ENCODE data around the gene CCDC97.
"Not testable (repeated sequence)": the region's sequence is repeated elsewhere in the genome, so short reads cannot be mapped to it uniquely, and the experiment has no call there.

The CCDC97 gene

DNA sequence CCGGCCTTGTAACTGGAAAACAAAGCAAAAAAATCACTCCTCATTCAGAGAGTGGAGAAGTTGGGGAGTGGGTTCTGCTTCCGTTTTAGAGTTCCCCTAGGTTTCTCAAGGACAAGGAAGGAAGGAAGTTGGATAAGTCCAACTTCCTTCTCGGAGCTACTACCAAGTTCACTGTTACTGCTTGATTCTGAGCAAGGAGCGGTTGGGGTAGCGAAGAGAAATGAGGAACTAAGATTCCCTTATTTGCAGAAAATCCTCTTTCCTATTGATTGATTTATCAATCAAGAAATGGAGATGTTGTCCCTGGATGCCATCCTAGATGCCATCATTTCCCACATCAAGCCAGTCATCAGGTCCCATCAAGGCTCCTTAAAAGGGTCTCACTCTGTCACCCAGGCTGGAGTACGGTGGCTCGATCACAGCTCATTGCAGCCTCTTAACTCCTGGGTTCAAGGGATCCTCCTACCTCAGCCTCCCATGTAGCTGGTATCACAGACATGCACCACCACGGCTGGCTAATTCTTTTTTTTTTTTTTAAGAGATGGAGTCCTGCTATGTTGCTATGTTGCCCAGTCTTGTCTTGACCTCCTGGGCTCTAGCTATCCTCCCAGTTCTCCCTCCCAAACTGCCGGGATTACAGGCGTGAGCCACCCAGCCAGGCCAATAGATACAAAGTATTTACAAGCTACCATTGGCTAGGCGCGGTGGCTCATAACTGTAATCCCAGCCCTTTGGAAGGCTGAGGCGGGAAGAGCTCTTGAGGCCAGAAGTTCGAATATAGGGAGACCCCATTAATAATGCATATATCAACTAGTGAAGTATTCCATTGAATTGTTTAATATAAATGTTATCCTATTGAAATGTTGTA, 54.8 kb downstream of the CCDC97 start:
- DNase-seq = no peak

DNA sequence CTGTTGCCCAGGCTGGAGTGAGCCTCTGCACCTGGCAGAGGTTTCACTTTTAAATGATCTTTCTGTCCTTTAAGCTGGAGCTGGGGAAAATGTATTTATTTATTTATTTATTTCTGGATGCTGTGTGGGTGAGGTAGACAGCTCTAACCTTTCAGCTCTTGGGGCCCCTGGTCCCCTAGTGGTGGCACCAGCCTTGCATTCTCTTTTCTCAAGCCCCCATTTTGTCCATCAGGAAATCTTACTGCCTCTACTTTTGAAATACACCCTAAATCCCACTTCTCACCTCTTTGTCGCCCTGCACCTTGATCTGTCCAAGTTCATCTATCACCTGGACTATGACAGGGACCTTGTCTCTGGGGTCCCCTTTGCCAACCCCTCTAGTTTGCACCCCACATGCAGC, 56.1 kb downstream of the CCDC97 start:
- DNase-seq = peak in 1 of 5 experiments; percentile 50

DNA sequence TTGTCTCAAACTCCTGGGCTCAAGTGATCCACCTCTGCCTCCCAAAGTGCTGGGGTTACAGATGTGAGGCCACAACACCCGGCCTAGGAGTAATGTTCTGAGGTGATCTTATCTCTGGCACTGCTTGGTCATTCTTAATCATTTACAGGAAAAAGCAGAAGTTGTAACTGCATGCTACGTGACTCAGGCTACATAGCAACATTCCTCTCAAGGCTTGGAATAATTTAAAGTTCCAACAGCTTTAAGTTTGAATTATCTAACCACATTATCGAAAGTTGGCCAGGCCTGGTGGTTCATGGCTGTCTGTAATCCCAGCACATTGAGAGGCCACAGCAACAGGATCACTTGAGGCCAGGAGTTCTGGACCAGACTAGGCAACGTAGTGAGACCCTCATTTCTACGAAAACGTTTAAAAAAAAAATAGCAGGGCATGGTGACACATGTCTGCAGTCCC, 57.9 kb downstream of the CCDC97 start:
- DNase-seq = no peak

DNA sequence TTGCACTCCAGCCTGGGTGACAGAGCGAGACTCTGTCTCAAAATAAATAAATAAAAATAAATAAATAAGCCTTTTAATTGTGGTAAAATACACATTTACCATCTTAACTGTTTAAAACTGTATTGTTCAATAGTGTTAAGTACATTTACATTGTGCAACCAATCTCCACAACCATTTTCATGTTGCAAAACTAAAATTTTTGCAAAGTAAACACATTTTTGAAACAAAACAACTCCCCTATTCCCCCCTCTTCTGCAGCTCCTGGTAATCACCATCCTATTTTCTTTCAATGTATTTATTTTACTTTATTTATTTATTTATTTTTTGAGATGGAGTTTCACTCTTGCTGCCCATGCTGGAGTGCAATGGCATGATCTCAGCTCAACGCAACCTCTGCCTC, 59.8 kb downstream of the CCDC97 start:
- no peak for DNase-seq

DNA sequence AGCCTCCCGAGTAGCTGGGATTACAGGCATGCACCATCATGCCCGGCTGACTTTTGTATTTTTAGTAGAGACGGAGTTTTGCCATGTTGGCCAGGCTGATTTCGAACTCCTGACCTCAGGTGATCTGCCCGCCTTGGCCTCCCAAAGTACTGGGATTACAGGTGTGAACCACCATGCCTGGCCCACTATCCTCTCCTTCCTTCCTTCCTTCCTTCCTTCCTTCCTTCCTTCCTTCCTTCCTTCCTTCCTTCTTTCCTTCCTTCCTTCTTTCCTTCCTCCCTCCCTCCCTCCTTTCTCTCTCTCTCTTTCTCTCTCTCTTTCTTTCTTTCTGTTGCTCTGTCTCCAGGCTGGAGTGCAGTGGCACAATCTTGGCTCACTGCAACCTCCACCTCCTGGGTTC, 61.1 kb downstream of the CCDC97 start:
- not testable (repeated sequence) for DNase-seq

DNA sequence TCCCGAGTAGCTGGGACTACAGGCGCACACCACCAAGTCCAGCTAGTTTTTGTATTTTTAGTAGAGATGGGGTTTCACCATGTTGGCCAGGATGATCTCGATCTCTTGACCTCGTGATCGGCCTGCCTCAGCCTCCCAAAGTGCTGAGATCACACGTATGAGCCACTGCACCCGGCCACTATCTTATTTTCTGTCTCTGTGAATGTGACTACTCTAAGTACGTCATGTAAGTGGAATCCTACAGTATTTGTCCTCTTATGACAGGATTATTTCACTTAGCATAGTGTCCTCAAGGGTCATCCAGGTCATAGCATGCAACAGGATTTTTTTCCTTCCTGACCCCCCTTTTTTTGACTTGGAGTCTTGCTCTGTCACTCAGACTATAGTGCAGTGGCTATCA, 61.6 kb downstream of the CCDC97 start:
- DNase-seq = no peak

DNA sequence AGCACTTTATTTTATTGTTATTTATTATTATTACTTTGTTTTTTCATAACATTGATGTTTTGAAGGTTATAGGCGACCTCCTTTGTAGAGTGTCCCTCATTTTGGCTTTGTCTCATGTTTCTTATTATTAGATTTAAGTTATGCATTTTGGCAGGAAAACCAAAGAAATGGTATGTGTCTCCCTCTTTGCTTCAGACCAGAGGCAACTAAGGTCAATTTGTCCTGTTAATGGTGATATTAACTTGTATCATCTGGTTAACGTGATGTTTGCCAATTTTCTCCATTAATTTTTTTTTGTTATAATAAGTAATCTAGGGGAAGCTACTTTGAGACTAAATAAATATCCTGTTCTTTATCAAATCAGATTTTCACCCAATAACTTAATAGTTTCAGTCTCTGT, 62.5 kb downstream of the CCDC97 start:
- DNase-seq = no peak

DNA sequence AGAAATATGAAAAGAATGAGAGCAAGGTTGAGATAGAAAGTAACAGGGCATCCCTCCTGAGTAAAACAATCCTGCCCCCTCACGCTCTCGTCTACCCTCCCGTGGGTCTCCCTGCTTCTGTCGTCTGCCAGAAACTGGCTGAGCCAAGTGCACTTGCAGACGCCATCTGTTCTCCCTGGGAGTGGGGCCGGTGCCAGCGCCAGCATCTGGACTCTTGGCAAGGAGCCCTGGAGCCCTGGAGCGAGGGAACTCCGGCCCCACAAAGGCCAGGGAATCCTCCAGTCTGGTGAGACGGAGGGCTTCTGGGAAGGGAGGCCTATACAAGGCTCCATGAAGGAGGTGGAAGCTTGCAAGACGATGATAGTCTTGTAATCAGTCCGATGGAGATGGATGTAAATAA, 64.0 kb downstream of the CCDC97 start:
- DNase-seq = no peak

Measured in T-helper 2 cell (primary cell).